HG02943 (cell line): ENCODE measurements around the gene COL15A1.

ENCODE experiments used
- ATAC-seq: cut with Tn5 transposase; IDR thresholded peaks from one replicate; pipeline ENCODE4 v1.9.1; 2021; ENCODE audit warnings: mild to moderate bottlenecking, low read depth, moderate library complexity; ENCODE audit not compliant: unreplicated experiment

The COL15A1 gene

GRCh38 chr9:99049228-99049627, 105.5 kb downstream of the COL15A1 start:
- no peak for ATAC-seq

- ATAC-seq, result no peak
Measured at GRCh38 chr9:99049641-99050040, 105.9 kb downstream of the COL15A1 start.

GRCh38 chr9:99050292-99050911, 106.7 kb downstream of the COL15A1 start:
- no peak for ATAC-seq

- ATAC-seq, result no peak
Measured at GRCh38 chr9:99050924-99051323, 107.2 kb downstream of the COL15A1 start.

GRCh38 chr9:99051406-99051805, 107.7 kb downstream of the COL15A1 start:
- no peak for ATAC-seq

GRCh38 chr9:99051851-99052250, 108.1 kb downstream of the COL15A1 start:
- ATAC-seq, result no peak

GRCh38 chr9:99052815-99053715, 109.4 kb downstream of the COL15A1 start:
- no peak for ATAC-seq

GRCh38 chr9:99054581-99054980, 110.9 kb downstream of the COL15A1 start:
- no peak for ATAC-seq

- no peak for ATAC-seq
Measured at GRCh38 chr9:99055384-99055783, 111.7 kb downstream of the COL15A1 start.

- ATAC-seq, result no peak
Measured at GRCh38 chr9:99056186-99056585, 112.5 kb downstream of the COL15A1 start.

- no peak for ATAC-seq
Measured at GRCh38 chr9:99056886-99057664, 113.4 kb downstream of the COL15A1 start.

GRCh38 chr9:99057665-99058625, 114.2 kb downstream of the COL15A1 start:
- ATAC-seq, result peak; percentile 84

GRCh38 chr9:99058964-99059921, 115.5 kb downstream of the COL15A1 start:
- ATAC-seq, result no peak

- no peak for ATAC-seq
Measured at GRCh38 chr9:99060621-99061020, 116.9 kb downstream of the COL15A1 start.

- ATAC-seq, result no peak
Measured at GRCh38 chr9:99062549-99062948, 118.8 kb downstream of the COL15A1 start.

- ATAC-seq, result no peak
Measured at GRCh38 chr9:99063522-99063921, 119.8 kb downstream of the COL15A1 start.

GRCh38 chr9:99066571-99066970, 122.9 kb downstream of the COL15A1 start:
- no peak for ATAC-seq

- no peak for ATAC-seq
Measured at GRCh38 chr9:99069075-99069474, 125.4 kb downstream of the COL15A1 start.

- ATAC-seq, result no peak
Measured at GRCh38 chr9:99069546-99069945, 125.8 kb downstream of the COL15A1 start.
